ENCODE data around the gene ZNF429. TPM values are rescaled to one million over a fixed set of nuclear protein-coding genes. Genes with fewer than 3 reads are reported as not detected.

ZNF429 gene
- total RNA-seq, 1 experiment from 2014 or later = 0.66 TPM

GRCh38 chr19:21492947-21493906 lies 12.2 kb upstream of the ZNF429 start:
- no peak for TF ChIP-seq CTCF (conservative IDR thresholded peaks at IDR 0.05; ENCODE audit: low read depth, low read length)
- no peak for TF ChIP-seq EZH2phosphoT487 (IDR thresholded peaks at IDR 0.05; ENCODE audit: borderline replicate concordance, low read length)
- TF ChIP-seq EZH2 (IDR thresholded peaks at IDR 0.05; ENCODE audit: low read length, unreplicated experiment) = no peak
- BruUV-seq (replicated peaks) = no TSS peak
- POLR2A ChIA-PET (ENCODE audit: unreplicated experiment) = no interaction called here

GRCh38 chr19:21496876-21497275 lies 8.5 kb upstream of the ZNF429 start:
- H3K9me3 ChIP-seq (ENCODE audit: low read length) = peaks cover 17% of the 10 kb centered on the region; the same call in 1 of the 2 replicates
- ATAC-seq (no peak), DNase-seq (no peak)
- no peaks in the 10 kb centered on the region for H3F3A ChIP-seq (ENCODE audit: low read length, unreplicated experiment)
- ChIA-PET POLR2A (ENCODE audit: unreplicated experiment) (no interaction called here), CTCF (no interaction called here)
- H3K9me2 ChIP-seq (replicated peaks; ENCODE audit: low read length) = no peaks in the 10 kb centered on the region
- H3K79me2 ChIP-seq (ENCODE audit: low read length) = no peaks in the 10 kb centered on the region
- H3K27ac ChIP-seq (ENCODE audit: low read length) = no peak overlapping the region
- no peak overlapping the region for H3K4me2 ChIP-seq (ENCODE audit: low read length)
- H3K27me3 ChIP-seq (ENCODE audit: low read length) = no peaks in the 10 kb centered on the region
- H2AFZ ChIP-seq (ENCODE audit: low read length) = no peak overlapping the region
- BruUV-seq (replicated peaks) = no TSS peak
- H3K4me3 ChIP-seq (ENCODE audit: low read length) = no peak overlapping the region
- H3K9ac ChIP-seq (ENCODE audit: low read length) = no peak overlapping the region
- intact Hi-C loops (cut with micrococcal nuclease) = no loop called here
- H4K20me1 ChIP-seq (ENCODE audit: low read length) = no peaks in the 10 kb centered on the region
- peaks cover 3% of the 10 kb centered on the region; the same call in 1 of the 2 replicates for H3K36me3 ChIP-seq (ENCODE audit: low read depth, low read length)
- H3K4me1 ChIP-seq (ENCODE audit: insufficient read depth, low read length) = no peaks in the 10 kb centered on the region
- TF ChIP-seq CTCF (conservative IDR thresholded peaks at IDR 0.05; ENCODE audit: low read depth, low read length) (no peak), EZH2phosphoT487 (IDR thresholded peaks at IDR 0.05; ENCODE audit: borderline replicate concordance, low read length) (no peak), EZH2 (IDR thresholded peaks at IDR 0.05; ENCODE audit: low read length, unreplicated experiment) (no peak)

More at GRCh38 chr19:21492947-21493906, 12.2 kb upstream of the ZNF429 start:
- CTCF ChIA-PET = no interaction called here
- ATAC-seq (no peak), DNase-seq (no peak)
- no peak overlapping the region for H3K27ac ChIP-seq (ENCODE audit: low read length)
- no peaks in the 10 kb centered on the region; the same call in 1 of the 2 replicates for H3K36me3 ChIP-seq (ENCODE audit: low read depth, low read length)
- H4K20me1 ChIP-seq (ENCODE audit: low read length) = no peaks in the 10 kb centered on the region
- H2AFZ ChIP-seq (ENCODE audit: low read length) = no peak overlapping the region
- H3K4me3 ChIP-seq (ENCODE audit: low read length) = no peak overlapping the region
- no peaks in the 10 kb centered on the region for H3K9me2 ChIP-seq (replicated peaks; ENCODE audit: low read length)
- H3K27me3 ChIP-seq (ENCODE audit: low read length) = no peaks in the 10 kb centered on the region
- no peak overlapping the region for H3K9ac ChIP-seq (ENCODE audit: low read length)
- no peak overlapping the region for H3K4me2 ChIP-seq (ENCODE audit: low read length)
- H3K9me3 ChIP-seq (ENCODE audit: low read length) = peaks cover 7% of the 10 kb centered on the region; the same call in 1 of the 2 replicates
- H3F3A ChIP-seq (ENCODE audit: low read length, unreplicated experiment) = no peaks in the 10 kb centered on the region
- intact Hi-C loops (cut with micrococcal nuclease) = no loop called here
- H3K79me2 ChIP-seq (ENCODE audit: low read length) = no peaks in the 10 kb centered on the region
- H3K4me1 ChIP-seq (ENCODE audit: insufficient read depth, low read length) = no peaks in the 10 kb centered on the region

GRCh38 chr19:21498651-21499050 lies 6.8 kb upstream of the ZNF429 start:
- BruUV-seq (replicated peaks) = no TSS peak
- Histone ChIP-seq H4K20me1 (ENCODE audit: low read length) (no peaks in the 10 kb centered on the region), H3F3A (ENCODE audit: low read length, unreplicated experiment) (no peaks in the 10 kb centered on the region), H2AFZ (ENCODE audit: low read length) (no peak overlapping the region), H3K9me3 (ENCODE audit: low read length) (0 out of 2 replicates have a peak, but pooled peaks cover 13% of the 10 kb centered on the region), H3K9me2 (replicated peaks; ENCODE audit: low read length) (no peaks in the 10 kb centered on the region), H3K36me3 (ENCODE audit: low read depth, low read length) (peaks cover 3% of the 10 kb centered on the region; the same call in 1 of the 2 replicates), H3K4me3 (ENCODE audit: low read length) (no peak overlapping the region), H3K9ac (ENCODE audit: low read length) (no peak overlapping the region), H3K4me1 (ENCODE audit: insufficient read depth, low read length) (no peaks in the 10 kb centered on the region), H3K4me2 (ENCODE audit: low read length) (no peak overlapping the region), H3K27ac (ENCODE audit: low read length) (no peak overlapping the region), H3K27me3 (ENCODE audit: low read length) (no peaks in the 10 kb centered on the region), H3K79me2 (ENCODE audit: low read length) (no peaks in the 10 kb centered on the region)
- no peak for TF ChIP-seq EZH2 (IDR thresholded peaks at IDR 0.05; ENCODE audit: low read length, unreplicated experiment)
- no peak for TF ChIP-seq EZH2phosphoT487 (IDR thresholded peaks at IDR 0.05; ENCODE audit: borderline replicate concordance, low read length)
- TF ChIP-seq CTCF (conservative IDR thresholded peaks at IDR 0.05; ENCODE audit: low read depth, low read length) = no peak
- no peak for DNase-seq
- no peak for ATAC-seq
- POLR2A ChIA-PET (ENCODE audit: unreplicated experiment) = no interaction called here
- CTCF ChIA-PET = no interaction called here
- intact Hi-C loops (cut with micrococcal nuclease) = no loop called here
